Right lobe of liver (tissue), 6 donors: ENCODE results near the gene TIMP3. TPM values are rescaled to one million over a fixed set of nuclear protein-coding genes. Genes with fewer than 3 reads are reported as not detected.

Experiments used
- ATAC-seq, 4 donors: fragments of 200-7000 bp; cut with Tn5 transposase; one replicate each; pipeline ENCODE4 v1.9.1; 2020; ENCODE audit warnings: mild to moderate bottlenecking in 4 of 4, moderate library complexity in 4 of 4
- DNase-seq, 3 donors: peaks; one replicate each; pipeline ENCODE4 v3.0.0-alpha.2; 2020
- H3K27ac ChIP-seq, 3 donors: fragments of 200-600 bp; one replicate each; pipeline ENCODE4 v1.8.0; 2022
- H3K27me3 ChIP-seq, 2 donors: fragments of 200-600 bp; one replicate each; pipeline ENCODE4 v1.8.0; 2022
- H3K36me3 ChIP-seq, 4 donors: fragments of 200-600 bp; sonication (generic) in 1 of 4; one replicate each; pipeline versions ENCODE4 v1.5.1 to v1.8.0; 2017 to 2022; ENCODE audit warnings: control low read depth in 1 of 4
- H3K4me1 ChIP-seq, 4 donors: fragments of 200-600 bp; sonication (generic) in 1 of 4; one replicate each; pipeline versions ENCODE4 v1.5.1 to v1.8.0; 2017 to 2022; ENCODE audit warnings: control low read depth in 1 of 4
- H3K4me3 ChIP-seq, 3 donors: fragments of 200-600 bp; one replicate each; pipeline ENCODE4 v1.8.0; 2022
- H3K9me3 ChIP-seq, 4 donors: fragments of 200-600 bp; sonication (generic) in 1 of 4; one replicate each; pipeline versions ENCODE4 v1.5.1 to v1.8.0; 2017 to 2022; ENCODE audit warnings: control low read depth in 1 of 4
- CTCF ChIP-seq, 4 donors: fragments of 200-600 bp in 3 of 4; fragments of 450-650 bp in 1 of 4; IDR thresholded peaks; one replicate each; pipeline versions ENCODE4 v1.5.1 to v1.8.0; 2016 to 2022; ENCODE audit warnings: antibody characterized with exemption in 4 of 4, mild to moderate bottlenecking in 2 of 4
- POLR2A ChIP-seq: fragments of 450-650 bp; IDR thresholded peaks from one replicate; pipeline ENCODE4 v1.6.1; 2017; ENCODE audit warnings: antibody characterized with exemption, mild to moderate bottlenecking
- whole genome bisulfite sequencing: methylation state at CpG from one replicate; pipeline ENCODE4 v1.1.6; 2018; ENCODE audit warnings: low coverage, low lambda C conversion rate; ENCODE audit not compliant: insufficient coverage; ENCODE audit errors: missing lambda C conversion rate; 5-methylcytosine and 5-hydroxymethylcytosine counted together
- intact Hi-C, 2 donors: fragments of 100-400 bp; cut with DNase I; formaldehyde crosslinking; loops; one replicate each; pipeline versions ENCODE4 v1.11.2 to v1.14.1; 2022
- total RNA-seq, 6 experiments: library from RNA; depleted of rRNA in 2 of 6; stranded (reverse); fragments of >200 nt in 2 of 6; fragmentation: NEBNext Ultra II Directional in 3 of 6; extraction: Animal tissue kit (Norgen Biotek cat#: 25700) in 3 of 6; gene quantifications; one replicate each; pipeline versions ENCODE4 v1.1.0 to v1.2.4, GENCODE V29; 2016 to 2023
- donor health status: DM: no; HTN: yes; CAD: no.
- donor health status: DM: no; HTN: no; CAD: no.
- donor health status: DM: no; HTN: no; CAD: no.
- donor health status: DM: no; HTN: yes; CAD: no.
- donor health status: DM: no; HTN: yes; CAD: no.

The TIMP3 gene
- total RNA-seq, 6 experiments from 2014 or later: 21.9 to 58.6 (median 52.7) TPM

- Histone ChIP-seq H3K9me3 (no peaks in the 10 kb centered on the region), H3K4me1 (peaks cover 0 to 38% (median 13%) of the 10 kb centered on the region in 4 donors), H3K27me3 (no peaks in the 10 kb centered on the region), H3K27ac (no peak overlapping the region), H3K36me3 (no peaks in the 10 kb centered on the region), H3K4me3 (no peak overlapping the region)
- intact Hi-C loops: no loop called here
- WGBS: 0% methylated on average over 1 of the region's 3 CpGs
- TF ChIP-seq POLR2A (no peak), CTCF (IDR thresholded peaks at IDR 0.05) (no peak)
- no peak for DNase-seq
- ATAC-seq: no peak
Observed at GRCh38 chr22:32811788-32812545, 10.5 kb downstream of the TIMP3 start.

- no peaks in the 10 kb centered on the region for H3K27me3 ChIP-seq
- H3K9me3 ChIP-seq: no peaks in the 10 kb centered on the region
- peaks cover 0 to 17% (median 4%) of the 10 kb centered on the region in 4 donors for H3K4me1 ChIP-seq
- H3K27ac ChIP-seq: no peak overlapping the region
- TF ChIP-seq POLR2A (no peak), CTCF (IDR thresholded peaks at IDR 0.05) (no peak)
- no peak overlapping the region for H3K4me3 ChIP-seq
- H3K36me3 ChIP-seq: no peaks in the 10 kb centered on the region
- DNase-seq: no peak
- WGBS: 80% methylated on average over 5 of the region's 5 CpGs
- ATAC-seq: no peak
- intact Hi-C loops: no loop called here
Observed at GRCh38 chr22:32814285-32814860, 12.9 kb downstream of the TIMP3 start.

GRCh38 chr22:32815059-32815458 lies 13.6 kb downstream of the TIMP3 start:
- peaks cover 0 to 10% (median under 1%) of the 10 kb centered on the region in 4 donors for H3K4me1 ChIP-seq
- no peaks in the 10 kb centered on the region for H3K9me3 ChIP-seq
- ATAC-seq: no peak
- no peaks in the 10 kb centered on the region for H3K36me3 ChIP-seq
- 94% methylated on average over 4 of the region's 4 CpGs for WGBS
- TF ChIP-seq POLR2A (no peak), CTCF (IDR thresholded peaks at IDR 0.05) (no peak)
- intact Hi-C loops: no loop called here
- DNase-seq: no peak
- H3K27me3 ChIP-seq: no peaks in the 10 kb centered on the region
- H3K27ac ChIP-seq: no peak overlapping the region
- H3K4me3 ChIP-seq: no peak overlapping the region

GRCh38 chr22:32815943-32816342 lies 14.4 kb downstream of the TIMP3 start:
- DNase-seq (no peak), ATAC-seq (no peak)
- Histone ChIP-seq H3K36me3 (no peaks in the 10 kb centered on the region), H3K9me3 (no peaks in the 10 kb centered on the region), H3K27ac (no peak overlapping the region), H3K4me3 (no peak overlapping the region), H3K4me1 (peaks cover 0 to 5% (median 0%) of the 10 kb centered on the region in 4 donors), H3K27me3 (no peaks in the 10 kb centered on the region)
- WGBS: 58% methylated on average over 5 of the region's 6 CpGs
- TF ChIP-seq CTCF (IDR thresholded peaks at IDR 0.05) (no peak), POLR2A (no peak)
- intact Hi-C loops: no loop called here
